WERI-Rb-1 (cell line): ENCODE results near the gene MAP3K2.

Experiments
- DNase-seq: peaks from one replicate; pipeline ENCODE4 v3.0.0-alpha.2; 2020
- H3K27ac ChIP-seq: fragments of 250-450 bp; sonication (Bioruptor Pico); 2 replicates; pipeline ENCODE4 v1.5.1; 2020; ENCODE audit warnings: mild to moderate bottlenecking, moderate library complexity
- H3K27me3 ChIP-seq: fragments of 250-450 bp; sonication (Bioruptor Pico); 2 replicates; pipeline ENCODE4 v1.5.1; 2021; ENCODE audit warnings: mild to moderate bottlenecking, low read depth, moderate library complexity; ENCODE audit not compliant: insufficient read depth, severe bottlenecking
- H3K36me3 ChIP-seq: fragments of 250-450 bp; sonication (Bioruptor Pico); 2 replicates; pipeline ENCODE4 v1.5.1; 2020; ENCODE audit warnings: mild to moderate bottlenecking, moderate library complexity
- H3K4me3 ChIP-seq: 2 replicates; pipeline ENCODE4 v1.5.1; 2011; ENCODE audit warnings: low read depth, mild to moderate bottlenecking, control low read depth, low read length
- H3K9me3 ChIP-seq: fragments of 250-450 bp; sonication (Bioruptor Pico); 2 replicates; pipeline ENCODE4 v1.5.1; 2021; ENCODE audit warnings: mild to moderate bottlenecking, moderate library complexity; ENCODE audit not compliant: severe bottlenecking
- CTCF ChIP-seq: IDR thresholded peaks from 2 replicates; pipeline ENCODE4 v1.5.1; 2011; ENCODE audit warnings: low read depth, mild to moderate bottlenecking, control low read depth, inconsistent platforms, low read length

MAP3K2 gene

GRCh38 chr2:127429291-127429690 is 41.5 kb upstream of the MAP3K2 start:
- Histone ChIP-seq H3K27me3 (no peaks in the 10 kb centered on the region), H3K27ac (no peak overlapping the region), H3K4me3 (no peak overlapping the region), H3K36me3 (no peaks in the 10 kb centered on the region), H3K9me3 (no peaks in the 10 kb centered on the region)
- TF ChIP-seq CTCF: no peak
- no peak for DNase-seq

- H3K9me3 ChIP-seq: no peaks in the 10 kb centered on the region
- no peak for TF ChIP-seq CTCF
- DNase-seq: no peak
- H3K4me3 ChIP-seq: no peak overlapping the region
- H3K27me3 ChIP-seq: no peaks in the 10 kb centered on the region
- no peak overlapping the region for H3K27ac ChIP-seq
- no peaks in the 10 kb centered on the region for H3K36me3 ChIP-seq
Observed at GRCh38 chr2:127428815-127429109, 41.0 kb upstream of the MAP3K2 start.

- Histone ChIP-seq H3K27me3 (peaks cover 2% of the 10 kb centered on the region), H3K36me3 (no peaks in the 10 kb centered on the region), H3K4me3 (no peak overlapping the region), H3K9me3 (no peaks in the 10 kb centered on the region), H3K27ac (no peak overlapping the region)
- no peak for DNase-seq
- TF ChIP-seq CTCF: no peak
Observed at GRCh38 chr2:127428057-127428814, 40.5 kb upstream of the MAP3K2 start.

GRCh38 chr2:127427376-127428056 is 39.7 kb upstream of the MAP3K2 start:
- Histone ChIP-seq H3K27ac (no peak overlapping the region), H3K9me3 (no peaks in the 10 kb centered on the region), H3K4me3 (no peak overlapping the region), H3K27me3 (peaks cover 3% of the 10 kb centered on the region), H3K36me3 (no peaks in the 10 kb centered on the region)
- TF ChIP-seq CTCF: no peak
- DNase-seq: no peak

- Histone ChIP-seq H3K36me3 (no peaks in the 10 kb centered on the region), H3K4me3 (no peak overlapping the region), H3K9me3 (no peaks in the 10 kb centered on the region), H3K27ac (no peak overlapping the region), H3K27me3 (peaks cover 3% of the 10 kb centered on the region)
- no peak for DNase-seq
- no peak for TF ChIP-seq CTCF
Observed at GRCh38 chr2:127426501-127427354, 39.0 kb upstream of the MAP3K2 start.
